H1 (cell line): ENCODE measurements around the gene FSTL4. TPM values are rescaled to one million over a fixed set of nuclear protein-coding genes. Genes with fewer than 3 reads are reported as not detected.

Source experiments
- CTCF ChIA-PET: fragments of 300-600 bp; sonication (Branson Sonifier 250); formaldehyde crosslinking; loops from one replicate; lab custom pipeline; 2021; ENCODE audit not compliant: partially characterized antibody; lab: Charles Lee
- POLR2A ChIA-PET: fragments of 300-600 bp; sonication (Branson Sonifier 250); formaldehyde crosslinking; loops from one replicate; lab custom pipeline; 2021; ENCODE audit warnings: inconsistent platforms; ENCODE audit not compliant: partially characterized antibody; lab: Charles Lee
- DNase-seq, 2 experiments: peaks; one replicate each; pipeline versions ENCODE4 v3.0.0 to v3.0.0-alpha.2; 2010 to 2022; ENCODE audit warnings: low spot score in 2 of 2, low read depth in 1 of 2, mixed read lengths in 1 of 2
- FAIRE-seq: peaks from 2 replicates; lab custom pipeline; 2011; peaks lifted over from hg19 to GRCh38; lab: Jason Lieb, UNC
- H2AFZ ChIP-seq: 2 replicates; pipeline ENCODE4 v1.8.1; 2012; ENCODE audit warnings: low read length, inconsistent platforms
- H2AK5ac ChIP-seq: 2 replicates; pipeline ENCODE4 v1.6.1; 2013; ENCODE audit warnings: low read depth, low read length
- H2BK120ac ChIP-seq: replicated peaks from 2 replicates; pipeline ENCODE3; 2013; ENCODE audit warnings: low read depth, low read length, inconsistent platforms
- H2BK12ac ChIP-seq: 2 replicates; pipeline ENCODE4 v1.6.1; 2013; ENCODE audit warnings: low read depth, low read length
- H2BK15ac ChIP-seq: 2 replicates; pipeline ENCODE4 v1.6.1; 2013; ENCODE audit warnings: low read length
- H2BK20ac ChIP-seq: 2 replicates; pipeline ENCODE4 v1.6.1; 2013; ENCODE audit warnings: low read length
- H2BK5ac ChIP-seq: 2 replicates; pipeline ENCODE4 v1.6.1; 2013; ENCODE audit warnings: low read depth, low read length
- H3K14ac ChIP-seq: 2 replicates; pipeline ENCODE4 v1.6.1; 2013; ENCODE audit warnings: inconsistent platforms; ENCODE audit not compliant: insufficient read length
- H3K18ac ChIP-seq: 2 replicates; pipeline ENCODE4 v1.6.1; 2013; ENCODE audit warnings: low read length; ENCODE audit errors: extremely low read depth
- H3K23ac ChIP-seq: 2 replicates; pipeline ENCODE4 v1.6.1; 2013; ENCODE audit warnings: inconsistent platforms; ENCODE audit not compliant: insufficient read length
- H3K23me2 ChIP-seq: 2 replicates; pipeline ENCODE4 v1.6.1; 2013; ENCODE audit warnings: low read depth, low read length
- H3K27ac ChIP-seq: 2 replicates; pipeline ENCODE4 v1.6.1; 2011; ENCODE audit warnings: low read depth, low read length, inconsistent platforms
- H3K27me3 ChIP-seq, 4 experiments: replicated peaks in 1 of 4; 1 replicate in 1 of 4; 2 replicates in 3 of 4; pipeline versions ENCODE4 v1.6.1 to v1.8.1; 2011 to 2013; ENCODE audit warnings: low read length in 3 of 4, mild to moderate bottlenecking in 3 of 4, inconsistent platforms in 2 of 4, mixed read lengths in 2 of 4, moderate library complexity in 1 of 4; ENCODE audit not compliant: control insufficient read depth in 3 of 4, insufficient read depth in 3 of 4; ENCODE audit errors: extremely low read depth in 1 of 4
- H3K36me3 ChIP-seq, 4 experiments: 2 replicates each; pipeline versions ENCODE4 v1.6.1 to v1.8.1; 2011 to 2013; ENCODE audit warnings: mild to moderate bottlenecking in 4 of 4, low read length in 3 of 4, moderate library complexity in 2 of 4, control low read depth in 1 of 4, inconsistent platforms in 1 of 4; ENCODE audit not compliant: insufficient read depth in 4 of 4, control insufficient read depth in 2 of 4
- H3K4ac ChIP-seq: replicated peaks from 2 replicates; pipeline ENCODE3; 2013; ENCODE audit warnings: low read length, low read depth, mixed read lengths, inconsistent platforms; ENCODE audit not compliant: insufficient read length
- H3K4me1 ChIP-seq, 4 experiments: replicated peaks in 1 of 4; 1 replicate in 1 of 4; 2 replicates in 3 of 4; pipeline versions ENCODE4 v1.6.1 to v1.8.1; 2011 to 2013; ENCODE audit warnings: low read length in 3 of 4, inconsistent platforms in 2 of 4, mixed read lengths in 1 of 4; ENCODE audit not compliant: insufficient read depth in 4 of 4, control insufficient read depth in 3 of 4
- H3K4me2 ChIP-seq, 2 experiments: 2 replicates each; pipeline versions ENCODE4 v1.6.1 to v1.8.1; 2011 to 2013; ENCODE audit warnings: low read depth in 2 of 2, low read length in 2 of 2, control low read depth in 1 of 2, inconsistent platforms in 1 of 2, mild to moderate bottlenecking in 1 of 2; ENCODE audit not compliant: insufficient read depth in 1 of 2
- H3K4me3 ChIP-seq, 4 experiments: fragments of 200-600, 300-600 bp in 1 of 4; sonication (generic), shearing (Covaris generic), sonication (Bioruptor Twin) in 1 of 4; 2 replicates each; pipeline versions ENCODE4 v1.5.1 to v1.8.1; 2011 to 2016; ENCODE audit warnings: low read length in 4 of 4, low read depth in 3 of 4, control low read depth in 2 of 4, inconsistent platforms in 2 of 4, mild to moderate bottlenecking in 2 of 4, mixed read lengths in 1 of 4, moderate library complexity in 1 of 4; ENCODE audit not compliant: insufficient read depth in 2 of 4; ENCODE audit errors: extremely low read depth in 1 of 4
- H3K56ac ChIP-seq: replicated peaks from 2 replicates; pipeline ENCODE3; 2013; ENCODE audit warnings: low read depth, mild to moderate bottlenecking, mixed read lengths, low read length, inconsistent platforms; ENCODE audit not compliant: insufficient read length
- H3K79me1 ChIP-seq: 2 replicates; pipeline ENCODE4 v1.6.1; 2013; ENCODE audit warnings: low read depth, low read length, control low read depth
- H3K79me2 ChIP-seq, 2 experiments: 2 replicates each; pipeline versions ENCODE4 v1.6.1 to v1.8.1; 2012 to 2013; ENCODE audit warnings: low read length in 2 of 2, mild to moderate bottlenecking in 2 of 2, inconsistent platforms in 1 of 2; ENCODE audit not compliant: insufficient read depth in 2 of 2, control insufficient read depth in 1 of 2
- H3K9ac ChIP-seq, 4 experiments: replicated peaks in 1 of 4; 1 replicate in 1 of 4; 2 replicates in 3 of 4; pipeline versions ENCODE4 v1.6.1 to v1.8.1; 2011 to 2013; ENCODE audit warnings: low read depth in 3 of 4, low read length in 3 of 4, control low read depth in 2 of 4, mild to moderate bottlenecking in 2 of 4, moderate library complexity in 2 of 4, inconsistent platforms in 1 of 4; ENCODE audit errors: extremely low read depth in 1 of 4
- H3K9me3 ChIP-seq, 2 experiments: 2 replicates each; pipeline versions ENCODE4 v1.6.1 to v1.8.1; 2012 to 2013; ENCODE audit warnings: mild to moderate bottlenecking in 2 of 2, moderate library complexity in 2 of 2, control low read depth in 1 of 2, inconsistent platforms in 1 of 2, low read depth in 1 of 2, low read length in 1 of 2, mixed read lengths in 1 of 2; ENCODE audit not compliant: insufficient read depth in 2 of 2
- H4K20me1 ChIP-seq, 2 experiments: replicated peaks in 1 of 2; 2 replicates each; pipeline versions ENCODE3 to v1.8.1; 2011 to 2013; ENCODE audit warnings: inconsistent platforms in 2 of 2, low read length in 2 of 2, mild to moderate bottlenecking in 1 of 2; ENCODE audit not compliant: insufficient read depth in 2 of 2, control insufficient read depth in 1 of 2
- H4K5ac ChIP-seq: 2 replicates; pipeline ENCODE4 v1.6.1; 2013; ENCODE audit warnings: low read length, low read depth, mixed read lengths, inconsistent platforms; ENCODE audit not compliant: insufficient read length
- H4K8ac ChIP-seq: 2 replicates; pipeline ENCODE4 v1.8.0; 2013; ENCODE audit warnings: mild to moderate bottlenecking, moderate library complexity, low read length, inconsistent platforms; ENCODE audit not compliant: insufficient read depth; ENCODE audit errors: extremely low read depth
- H4K91ac ChIP-seq: replicated peaks from 2 replicates; pipeline ENCODE3; 2013; ENCODE audit warnings: low read length, mixed read lengths, inconsistent platforms; ENCODE audit not compliant: insufficient read length
- WGBS, 2 experiments: shearing (Covaris generic) in 1 of 2; methylation state at CpG; one replicate each; pipeline versions ENCODE4 v1.1.6 to v1.1.7; 2013 to 2015; ENCODE audit warnings: low lambda C conversion rate in 2 of 2, mixed read lengths in 2 of 2, inconsistent platforms in 1 of 2, low coverage in 1 of 2, missing lambda C conversion rate in 1 of 2; ENCODE audit not compliant: insufficient replicate concordance in 2 of 2, insufficient coverage in 1 of 2, insufficient read length in 1 of 2; ENCODE audit errors: extremely low coverage in 1 of 2, missing lambda C conversion rate in 1 of 2; 5-methylcytosine and 5-hydroxymethylcytosine counted together
- polyA plus RNA-seq, 7 experiments: library from polyadenylated mRNA; depleted of rRNA in 3 of 7; stranded (reverse) in 5 of 7; unstranded in 2 of 7; fragments of >200 nt in 5 of 7; fragments of 200-250 nt in 2 of 7; gene quantifications; 1 replicate in 5 of 7; 2 replicates in 1 of 7; 4 replicates in 1 of 7; pipeline versions ENCODE4 v1.2.1 to v1.2.3, GENCODE V29; 2011 to 2013; ENCODE audit warnings: missing spikeins in 2 of 7, mixed read lengths in 2 of 7
- total RNA-seq: library from RNA; stranded (reverse); fragmentation: NEBNext Ultra II Directional; extraction: Animal tissue kit (Norgen Biotek cat#: 25700); gene quantifications from 2 replicates; pipeline ENCODE4 v1.2.1, GENCODE V29; 2021

FSTL4 gene
- total and polyA plus RNA-seq, 2 of the 8 experiments (the other 6 are each of a cell fraction or from before 2014, with no cell fraction given): 3.1 to 4.1 TPM

GRCh38 chr5:133579766-133580165 lies 32.6 kb downstream of the FSTL4 start:
- ChIA-PET CTCF (interaction anchor here (1.3 to 1.9 kb wide), 3 partner anchors 11 to 27 kb away, joined by 3 to 7 read pairs (median 4); no protein-coding TSS in a partner anchor), POLR2A (no interaction called here)
- H2BK15ac ChIP-seq: no peak overlapping the region
- H3K56ac ChIP-seq: no peak overlapping the region
- no peak for FAIRE-seq
- H3K27ac ChIP-seq: no peak overlapping the region
- no peak overlapping the region for H3K4me2 ChIP-seq
- no peak overlapping the region for H3K9ac ChIP-seq
- H3K18ac ChIP-seq: no peak overlapping the region
- H4K20me1 ChIP-seq: peaks cover 3 to 4% of the 10 kb centered on the region in 2 experiments
- H3K27me3 ChIP-seq: peaks cover 3 to 22% (median 5%) of the 10 kb centered on the region in 4 experiments; a peak in 4 of 7 replicates
- H3K36me3 ChIP-seq: no peaks in the 10 kb centered on the region; a peak in 1 of 8 replicates
- no peak overlapping the region for H2BK120ac ChIP-seq
- H3K79me2 ChIP-seq: no peaks in the 10 kb centered on the region
- H4K8ac ChIP-seq: no peak overlapping the region
- no peak overlapping the region for H2BK5ac ChIP-seq
- no peak overlapping the region for H3K14ac ChIP-seq
- H2BK20ac ChIP-seq: no peak overlapping the region
- H2AFZ ChIP-seq: no peak overlapping the region
- DNase-seq: no peak
- no peaks in the 10 kb centered on the region for H3K79me1 ChIP-seq
- no peak overlapping the region for H2BK12ac ChIP-seq
- H3K23ac ChIP-seq: no peak overlapping the region
- H2AK5ac ChIP-seq: no peak overlapping the region
- H3K4ac ChIP-seq: no peak overlapping the region
- H3K4me3 ChIP-seq: no peak overlapping the region
- H3K9me3 ChIP-seq: no peaks in the 10 kb centered on the region
- H4K5ac ChIP-seq: no peak overlapping the region
- H3K4me1 ChIP-seq: peaks cover 2 to 8% (median 6%) of the 10 kb centered on the region in 4 experiments; a peak in 5 of 7 replicates
- H4K91ac ChIP-seq: no peak overlapping the region
- H3K23me2 ChIP-seq: no peaks in the 10 kb centered on the region
- 93% methylated on average over 4 of the region's 4 CpGs; no CpG with 5 or more reads in 1 of the 2 experiments for WGBS, 2 experiments
